ENCODE data around the gene SYTL2.

- TF ChIP-seq CTCF (IDR thresholded peaks at IDR 0.05; ENCODE audit: poor library complexity, severe bottlenecking) (no peak), POLR2AphosphoS5 (IDR thresholded peaks at IDR 0.05) (no peak), REST (IDR thresholded peaks at IDR 0.05; ENCODE audit: borderline replicate concordance) (no peak), EZH2 (IDR thresholded peaks at IDR 0.05; ENCODE audit: borderline replicate concordance, insufficient read depth, low read length, poor library complexity, severe bottlenecking) (no peak), EP300 (conservative IDR thresholded peaks at IDR 0.05; ENCODE audit: poor library complexity, severe bottlenecking) (no peak), MXI1 (conservative IDR thresholded peaks at IDR 0.05; ENCODE audit: poor library complexity, severe bottlenecking) (no peak)
Measured at GRCh38 chr11:85666687-85667086, 144.3 kb downstream of the SYTL2 start.

All from neural cell (in vitro differentiated cells).